NOMO-1 (cell line): ENCODE results near the gene CCNG2.
A peak's percentile ranks its signal among the peaks of the same experiment; 100 is the strongest.

Experiments
- DNase-seq, 2 experiments: peaks; one replicate each; lab custom pipeline; 2025; ENCODE audit not compliant: unreplicated experiment in 2 of 2; lab: John Stamatoyannopoulos, UW

The CCNG2 gene

DNA sequence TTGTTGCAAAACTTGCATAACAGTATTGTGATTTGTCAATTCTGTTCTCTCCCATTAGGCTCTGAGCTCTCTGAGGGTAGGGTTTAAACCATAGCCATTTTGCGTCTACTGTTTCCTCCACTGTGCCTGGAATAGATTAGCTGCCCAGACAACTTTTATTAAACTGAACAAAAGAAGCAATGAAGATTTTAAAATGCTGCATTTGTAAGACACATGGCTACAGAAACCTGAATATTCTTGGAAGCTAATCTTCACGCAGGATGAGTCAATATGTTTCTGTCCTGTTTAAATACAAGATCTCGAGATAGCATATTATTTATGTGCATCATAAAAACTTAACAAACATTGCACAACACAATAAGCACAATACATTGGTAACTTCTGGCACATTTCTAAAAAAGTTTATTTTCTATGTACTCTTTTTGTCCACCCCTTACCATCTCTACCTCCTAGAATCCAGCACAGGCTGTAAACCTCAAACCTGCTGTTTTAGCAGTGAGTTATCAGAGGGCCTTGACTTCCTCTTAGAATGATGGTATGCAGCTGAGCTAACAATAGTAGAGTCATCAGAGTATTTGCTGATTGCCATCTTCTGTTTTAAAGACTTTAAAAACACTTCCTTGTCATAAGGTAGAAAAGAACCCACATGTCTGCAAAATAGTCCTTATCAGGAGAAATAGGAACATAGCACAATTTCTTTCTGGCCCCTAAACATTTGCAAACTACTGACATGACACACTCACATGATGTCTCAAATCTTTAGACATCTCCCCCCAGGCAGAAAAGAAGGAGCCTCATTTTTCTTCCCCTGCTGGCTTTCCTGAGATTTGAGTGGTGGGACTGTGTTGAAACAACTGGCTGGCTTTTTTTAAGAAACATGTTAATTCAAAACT is 10.6 kb upstream of the CCNG2 start:
- DNase-seq: peak; percentile 23 to 51

DNA sequence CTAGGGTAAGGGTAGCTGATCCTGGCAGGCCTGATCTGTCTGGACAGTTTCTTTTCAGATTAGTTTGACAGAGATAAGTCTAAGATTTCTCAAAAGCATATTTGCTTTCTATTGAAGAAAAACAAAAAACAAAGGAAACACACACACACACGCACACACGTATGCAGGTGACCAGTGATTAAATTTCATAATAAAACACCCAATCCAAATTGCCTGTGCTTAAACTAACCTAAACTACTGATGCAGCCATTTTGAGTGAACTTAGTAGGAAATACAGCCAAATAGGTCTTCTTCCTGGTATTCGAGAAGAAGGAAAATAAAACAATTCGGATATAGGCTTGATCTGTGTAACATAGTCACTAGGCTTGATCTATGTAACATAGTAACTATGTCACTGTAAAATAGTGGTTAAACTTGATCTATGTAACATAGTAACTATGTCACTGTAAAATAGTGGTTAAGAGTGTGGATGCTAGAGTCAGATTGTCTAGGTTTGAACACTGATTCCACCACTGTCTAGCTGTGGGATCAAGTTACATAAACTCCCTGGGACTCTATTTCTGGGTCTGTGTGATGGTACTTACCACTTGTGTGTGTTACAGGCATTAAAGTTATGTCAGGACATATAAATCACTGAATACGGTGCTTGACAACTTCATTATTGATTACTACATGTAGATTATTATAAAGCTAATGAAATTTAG is 9.8 kb upstream of the CCNG2 start:
- DNase-seq: no peak

DNA sequence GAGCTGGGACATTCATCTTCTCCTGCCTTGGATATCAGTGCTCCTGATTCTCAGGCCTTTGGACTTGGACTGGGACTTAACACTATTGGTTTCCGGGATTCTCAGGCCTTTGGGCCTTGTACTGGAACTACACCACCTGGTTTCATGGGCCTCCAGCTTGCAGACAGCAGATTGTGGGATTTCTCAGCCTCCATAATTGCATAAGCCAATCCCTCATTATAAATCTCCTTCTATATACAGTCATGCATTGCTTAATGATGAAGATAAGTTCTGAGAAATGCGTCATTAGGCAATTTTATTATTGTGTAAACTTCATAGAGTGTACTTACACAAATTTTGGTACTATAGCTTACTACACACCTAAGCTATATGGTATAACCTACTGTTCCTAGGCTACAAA is 8.9 kb upstream of the CCNG2 start:
- DNase-seq: peak; percentile 16 to 64

- no peak for DNase-seq
These were observed 7.2 kb upstream of the CCNG2 start for GRCh38 chr4:77149789-77150188.

- DNase-seq: no peak
These were observed 5.8 kb upstream of the CCNG2 start for GRCh38 chr4:77151241-77151640.

DNA sequence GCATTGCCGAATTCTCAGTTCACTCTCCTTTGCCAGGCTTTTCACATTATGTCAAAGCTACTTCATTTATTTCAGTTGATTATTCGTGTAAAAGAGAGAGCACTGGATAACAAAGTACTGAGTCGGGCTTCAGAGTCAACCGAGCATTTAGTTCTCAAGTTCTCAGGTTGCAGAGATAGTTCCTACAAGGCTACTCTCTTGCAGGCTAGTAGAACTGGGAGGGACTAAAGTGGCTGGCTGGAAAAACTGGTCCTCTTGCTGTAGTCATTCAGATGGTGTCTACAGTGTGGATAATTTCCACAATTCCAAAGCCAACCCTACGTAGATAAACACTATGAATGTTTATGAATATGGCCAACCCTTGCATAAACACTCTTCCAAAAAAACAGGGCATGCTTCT is 4.6 kb upstream of the CCNG2 start:
- DNase-seq: no peak

DNA sequence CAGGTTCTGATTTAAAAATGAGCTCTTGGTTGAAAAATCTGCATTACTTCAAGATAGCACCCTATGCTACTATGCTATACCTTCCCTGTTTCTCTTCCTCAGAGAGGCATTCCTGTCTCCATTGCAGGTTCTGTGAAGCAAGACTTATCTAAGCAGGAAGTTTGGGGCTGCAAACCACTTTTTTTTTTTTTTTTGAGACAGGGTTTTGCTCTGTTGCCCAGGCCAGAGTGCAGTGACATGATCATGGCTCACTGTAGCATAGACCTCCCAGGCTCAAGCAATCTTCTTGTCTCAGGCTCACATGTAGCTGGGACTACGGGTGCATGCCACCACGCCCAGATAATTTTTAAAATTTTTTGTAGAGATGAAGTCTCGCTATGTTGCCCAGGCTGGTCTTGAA is 4.0 kb upstream of the CCNG2 start:
- no peak for DNase-seq

DNA sequence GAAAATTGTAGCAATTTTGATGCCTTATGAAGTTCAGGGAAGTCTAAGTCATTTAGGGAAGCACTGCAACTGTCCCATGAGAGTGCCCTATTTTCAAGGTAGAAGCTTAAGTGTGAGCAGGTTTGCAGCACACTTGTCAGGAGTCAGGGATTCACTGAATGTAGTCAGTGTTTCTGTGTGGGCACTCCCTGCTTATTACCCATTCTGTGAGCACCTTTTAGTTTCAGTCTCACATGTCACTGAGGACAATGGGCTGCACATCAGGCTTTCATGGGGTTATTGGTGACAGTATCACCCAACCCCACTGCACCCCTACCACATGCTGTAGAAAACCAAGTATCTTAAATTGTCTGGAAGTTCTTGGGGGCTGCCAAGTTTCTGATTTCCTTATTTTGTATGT is 2.9 kb upstream of the CCNG2 start:
- DNase-seq: no peak

DNA sequence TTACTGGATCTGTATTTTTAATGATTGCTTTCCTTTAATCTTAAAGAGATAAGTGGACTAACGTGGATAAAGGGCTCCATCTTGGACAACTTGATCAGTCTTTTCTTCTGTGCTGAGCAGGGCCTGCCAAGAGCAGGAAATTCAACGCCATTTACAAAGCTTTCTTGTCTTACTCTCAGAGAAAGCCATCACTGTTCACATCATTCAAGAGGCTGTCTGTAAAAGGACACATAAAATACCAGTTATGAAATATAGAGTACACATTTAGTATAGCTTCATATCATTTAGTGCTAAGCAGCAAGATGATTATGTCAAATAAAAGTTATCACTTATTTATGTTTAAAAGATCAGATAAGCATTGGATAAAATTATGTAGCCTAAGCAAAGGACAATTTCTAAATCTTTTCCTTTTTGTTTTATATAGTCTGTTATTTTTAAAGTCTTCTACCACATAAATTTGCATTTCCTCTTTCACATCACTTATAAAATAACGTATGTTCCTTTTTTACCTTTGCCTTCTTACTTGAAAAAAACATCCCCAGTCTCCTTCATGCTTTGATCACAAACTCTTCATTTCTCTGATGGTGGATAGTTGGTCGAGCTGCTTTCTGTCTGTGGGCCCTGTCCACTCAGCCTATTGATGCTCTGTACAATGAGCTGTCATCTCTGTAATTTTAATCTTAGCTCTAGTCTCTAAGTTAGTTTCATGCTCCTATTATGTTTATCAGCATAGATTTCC is 2.1 kb upstream of the CCNG2 start:
- DNase-seq: peak in 1 of 2 experiments; percentile 57

- DNase-seq: no peak
These were observed 1.2 kb upstream of the CCNG2 start for GRCh38 chr4:77155631-77156452.

DNA sequence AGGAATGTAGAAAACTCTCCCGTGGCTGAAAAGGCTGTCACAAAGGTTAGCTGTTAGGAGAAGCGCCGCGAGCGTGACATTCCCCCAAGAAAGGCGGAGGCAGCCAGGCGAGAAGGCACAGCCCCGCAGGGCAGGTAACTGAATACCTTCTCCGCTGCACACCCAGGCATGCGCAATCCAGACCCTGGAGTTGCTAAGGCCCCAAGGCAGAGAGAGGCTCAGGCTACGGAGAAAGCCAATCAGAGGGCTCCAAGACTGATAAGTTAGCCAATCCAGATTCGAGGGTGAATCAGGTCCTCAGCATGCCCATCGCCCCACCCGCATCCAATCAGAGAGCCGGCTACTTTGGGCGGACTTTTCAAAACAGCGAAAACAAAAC is 485 bp upstream of the CCNG2 start:
- peak; percentile 97 to 99 for DNase-seq

DNA sequence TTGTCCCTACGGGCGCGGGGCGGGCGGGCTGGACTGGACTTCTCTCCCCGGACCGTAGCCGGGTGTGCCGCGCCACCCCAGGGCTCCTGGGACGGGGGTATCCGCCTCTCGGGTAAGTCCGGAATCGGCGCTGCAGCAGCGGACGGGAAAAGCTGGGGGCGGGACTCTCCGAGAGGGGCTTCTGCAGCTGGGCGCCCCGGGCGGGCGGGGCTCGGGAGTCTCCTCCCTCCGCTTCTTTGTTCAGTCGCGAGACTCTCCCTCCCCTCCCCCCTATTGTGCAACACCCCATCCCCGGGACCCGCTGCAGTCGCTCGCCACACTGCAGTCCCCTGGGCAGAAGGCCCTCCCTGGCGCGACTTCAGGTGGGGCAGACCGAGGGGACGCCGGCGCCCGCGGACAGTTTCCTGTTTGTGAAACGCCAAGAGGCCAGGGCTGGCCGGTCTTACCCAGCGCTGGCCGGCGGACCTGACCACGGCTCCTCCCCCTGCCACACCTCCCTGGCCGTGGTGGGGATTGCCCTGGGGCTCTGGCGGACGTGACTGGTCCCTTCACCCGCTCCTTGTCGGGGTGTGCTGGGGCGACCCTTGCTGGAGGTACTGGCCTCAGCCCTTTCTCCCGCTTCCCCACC is 966 bp downstream of the CCNG2 start:
- peak; percentile 66 to 80 for DNase-seq

- no peak for DNase-seq
These were observed 1.5 kb downstream of the CCNG2 start for GRCh38 chr4:77158487-77158861.

- DNase-seq: no peak
These were observed 2.8 kb downstream of the CCNG2 start for GRCh38 chr4:77159806-77160205.

DNA sequence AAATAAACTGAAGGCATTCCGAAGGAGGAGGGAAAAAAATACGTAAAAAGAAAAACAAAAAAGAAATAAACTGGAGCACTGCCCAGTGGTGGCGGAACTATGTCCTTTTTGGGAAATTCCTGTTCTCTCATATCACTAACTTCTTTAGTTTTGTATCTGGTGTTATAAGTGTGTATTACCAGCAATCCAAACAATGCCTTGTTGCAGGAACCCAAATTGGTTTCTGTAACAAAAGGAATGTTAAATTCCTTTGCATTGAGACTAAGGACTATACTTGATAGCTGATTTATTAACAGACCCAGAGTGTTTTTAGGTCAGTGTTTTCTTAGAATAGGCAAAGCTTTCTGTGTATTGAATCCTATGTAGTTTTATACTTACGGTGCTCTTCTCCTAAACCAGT is 6.6 kb downstream of the CCNG2 start:
- DNase-seq: no peak

GRCh38 chr4:77167173-77167572 is 10.2 kb downstream of the CCNG2 start:
- DNase-seq: no peak

DNA sequence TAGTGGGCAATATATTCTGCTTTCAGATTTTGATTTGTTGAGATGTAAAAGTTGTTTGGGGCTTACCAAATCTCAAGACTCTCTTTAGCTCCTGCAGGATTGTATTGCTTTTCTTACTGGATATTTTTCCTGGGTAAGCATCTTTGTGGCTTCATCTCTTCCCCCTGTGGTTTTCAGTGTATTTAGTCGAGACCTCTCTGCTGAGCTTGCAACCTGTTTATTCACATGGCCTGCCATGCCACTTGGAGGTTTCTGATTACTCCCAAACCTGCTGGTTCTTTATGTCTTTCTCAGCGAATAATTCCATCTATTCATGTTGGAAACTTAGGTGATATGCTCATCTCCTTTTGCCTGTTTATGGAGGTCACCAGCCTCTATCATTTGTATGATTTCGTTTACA is 10.9 kb downstream of the CCNG2 start:
- DNase-seq: no peak

GRCh38 chr4:77169481-77169880 is 12.5 kb downstream of the CCNG2 start:
- DNase-seq: no peak

- no peak for DNase-seq
These were observed 13.9 kb downstream of the CCNG2 start for GRCh38 chr4:77170926-77171325.

- no peak for DNase-seq
These were observed 15.3 kb downstream of the CCNG2 start for GRCh38 chr4:77172336-77172735.
